Measurements from ENCODE around the gene PTPRD.

DNA sequence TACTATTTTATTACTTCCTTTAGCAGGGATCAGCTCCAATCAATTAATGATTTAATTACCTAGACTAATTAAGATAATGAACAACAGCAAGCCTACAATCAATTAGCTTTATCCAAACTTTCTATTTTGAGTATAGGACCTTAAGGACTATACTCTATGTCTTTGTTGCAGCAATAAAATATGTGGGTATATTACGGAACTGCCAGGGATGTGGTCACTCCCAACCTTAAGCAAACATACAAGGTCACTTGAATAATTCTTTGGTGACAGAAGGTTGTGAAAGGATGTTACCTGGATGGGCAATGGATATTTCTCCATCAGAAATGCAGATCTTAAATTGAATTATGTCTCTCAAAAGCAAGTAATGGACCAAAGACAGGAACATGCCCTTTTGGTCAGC, 1905.8 kb downstream of the PTPRD start:
- TF ChIP-seq, protein P1, sequence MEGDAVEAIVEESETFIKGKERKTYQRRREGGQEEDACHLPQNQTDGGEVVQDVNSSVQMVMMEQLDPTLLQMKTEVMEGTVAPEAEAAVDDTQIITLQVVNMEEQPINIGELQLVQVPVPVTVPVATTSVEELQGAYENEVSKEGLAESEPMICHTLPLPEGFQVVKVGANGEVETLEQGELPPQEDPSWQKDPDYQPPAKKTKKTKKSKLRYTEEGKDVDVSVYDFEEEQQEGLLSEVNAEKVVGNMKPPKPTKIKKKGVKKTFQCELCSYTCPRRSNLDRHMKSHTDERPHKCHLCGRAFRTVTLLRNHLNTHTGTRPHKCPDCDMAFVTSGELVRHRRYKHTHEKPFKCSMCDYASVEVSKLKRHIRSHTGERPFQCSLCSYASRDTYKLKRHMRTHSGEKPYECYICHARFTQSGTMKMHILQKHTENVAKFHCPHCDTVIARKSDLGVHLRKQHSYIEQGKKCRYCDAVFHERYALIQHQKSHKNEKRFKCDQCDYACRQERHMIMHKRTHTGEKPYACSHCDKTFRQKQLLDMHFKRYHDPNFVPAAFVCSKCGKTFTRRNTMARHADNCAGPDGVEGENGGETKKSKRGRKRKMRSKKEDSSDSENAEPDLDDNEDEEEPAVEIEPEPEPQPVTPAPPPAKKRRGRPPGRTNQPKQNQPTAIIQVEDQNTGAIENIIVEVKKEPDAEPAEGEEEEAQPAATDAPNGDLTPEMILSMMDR (conservative IDR thresholded peaks at IDR 0.05; ENCODE audit: low read depth in 2 of 2) = no peak
- TF ChIP-seq POLR2AphosphoS5 (IDR thresholded peaks at IDR 0.05; ENCODE audit: low read depth) = no peak
- TF ChIP-seq, protein P2, sequence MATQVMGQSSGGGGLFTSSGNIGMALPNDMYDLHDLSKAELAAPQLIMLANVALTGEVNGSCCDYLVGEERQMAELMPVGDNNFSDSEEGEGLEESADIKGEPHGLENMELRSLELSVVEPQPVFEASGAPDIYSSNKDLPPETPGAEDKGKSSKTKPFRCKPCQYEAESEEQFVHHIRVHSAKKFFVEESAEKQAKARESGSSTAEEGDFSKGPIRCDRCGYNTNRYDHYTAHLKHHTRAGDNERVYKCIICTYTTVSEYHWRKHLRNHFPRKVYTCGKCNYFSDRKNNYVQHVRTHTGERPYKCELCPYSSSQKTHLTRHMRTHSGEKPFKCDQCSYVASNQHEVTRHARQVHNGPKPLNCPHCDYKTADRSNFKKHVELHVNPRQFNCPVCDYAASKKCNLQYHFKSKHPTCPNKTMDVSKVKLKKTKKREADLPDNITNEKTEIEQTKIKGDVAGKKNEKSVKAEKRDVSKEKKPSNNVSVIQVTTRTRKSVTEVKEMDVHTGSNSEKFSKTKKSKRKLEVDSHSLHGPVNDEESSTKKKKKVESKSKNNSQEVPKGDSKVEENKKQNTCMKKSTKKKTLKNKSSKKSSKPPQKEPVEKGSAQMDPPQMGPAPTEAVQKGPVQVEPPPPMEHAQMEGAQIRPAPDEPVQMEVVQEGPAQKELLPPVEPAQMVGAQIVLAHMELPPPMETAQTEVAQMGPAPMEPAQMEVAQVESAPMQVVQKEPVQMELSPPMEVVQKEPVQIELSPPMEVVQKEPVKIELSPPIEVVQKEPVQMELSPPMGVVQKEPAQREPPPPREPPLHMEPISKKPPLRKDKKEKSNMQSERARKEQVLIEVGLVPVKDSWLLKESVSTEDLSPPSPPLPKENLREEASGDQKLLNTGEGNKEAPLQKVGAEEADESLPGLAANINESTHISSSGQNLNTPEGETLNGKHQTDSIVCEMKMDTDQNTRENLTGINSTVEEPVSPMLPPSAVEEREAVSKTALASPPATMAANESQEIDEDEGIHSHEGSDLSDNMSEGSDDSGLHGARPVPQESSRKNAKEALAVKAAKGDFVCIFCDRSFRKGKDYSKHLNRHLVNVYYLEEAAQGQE (IDR thresholded peaks at IDR 0.05; ENCODE audit: unreplicated experiment) = no peak
